NCI-H2196 (cell line): ENCODE measurements around the gene FMN1.

ENCODE experiments used
- DNase-seq: peaks from one replicate; lab custom pipeline; 2025; ENCODE audit not compliant: unreplicated experiment; lab: John Stamatoyannopoulos, UW

Gene FMN1

DNA sequence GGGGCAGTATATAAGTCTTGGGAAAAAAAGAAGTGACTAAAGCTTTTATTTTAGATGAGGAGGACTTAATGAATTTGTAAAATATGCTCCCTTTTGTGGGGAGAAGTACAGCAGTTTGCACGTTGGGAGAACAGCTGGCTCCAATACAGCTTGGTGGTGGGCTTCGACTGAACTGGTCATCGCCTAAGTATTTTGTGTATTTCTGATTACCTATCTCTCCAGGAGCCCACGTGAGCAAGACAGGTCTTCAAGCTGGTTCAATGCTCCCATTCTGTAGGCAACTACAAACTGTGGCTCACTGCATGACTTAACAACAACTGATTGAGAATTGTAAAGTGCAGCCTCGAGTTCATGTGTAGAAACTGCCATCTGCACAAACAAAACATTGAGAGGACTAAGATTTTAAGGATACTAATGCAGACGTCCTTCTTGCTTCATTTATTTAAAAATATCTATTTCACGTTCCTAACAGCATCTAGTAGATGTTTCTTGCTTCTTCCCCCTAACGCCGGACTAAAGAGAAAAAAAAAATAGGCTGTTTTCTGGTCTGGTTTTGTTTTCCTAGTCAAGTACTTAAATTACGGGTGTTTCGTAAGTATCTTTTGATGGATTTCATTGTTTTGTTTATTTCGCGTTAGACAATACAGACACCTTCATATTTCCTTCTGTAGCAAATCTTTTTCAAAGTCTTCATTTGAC lies 478.1 kb downstream of the FMN1 start:
- no peak for DNase-seq
